IMR-90 (cell line): ENCODE measurements around the gene BCHE. TPM values are rescaled to one million over a fixed set of nuclear protein-coding genes. Genes with fewer than 3 reads are reported as not detected.

Source experiments
- ATAC-seq: fragments of 200-7000 bp; cut with Tn5 transposase; 2 replicates; pipeline ENCODE4 v1.9.1; 2020; ENCODE audit warnings: low read depth, mild to moderate bottlenecking, moderate library complexity
- BruUV-seq: library from RNA; stranded (reverse); fragments of 400-500 nt; replicated peaks from 2 replicates; lab custom pipeline; 2021; lab: Mats Ljungman, UMichigan
- CTCF ChIA-PET: fragments of 300-600 bp; formaldehyde crosslinking; extraction: SDS; loops from one replicate; lab custom pipeline; 2021; ENCODE audit warnings: antibody characterized with exemption; lab: Yijun Ruan, JAX
- POLR2A ChIA-PET: fragments of 300-600 bp; sonication (Branson Sonifier 250); formaldehyde crosslinking; loops from one replicate; lab custom pipeline; 2022; ENCODE audit warnings: antibody characterized with exemption; ENCODE audit not compliant: unreplicated experiment; lab: Charles Lee
- DNase-seq: peaks from one replicate; pipeline ENCODE4 v3.0.0; 2013
- H2AFZ ChIP-seq: replicated peaks from 2 replicates; pipeline ENCODE3; 2013; ENCODE audit warnings: low read length, mild to moderate bottlenecking; ENCODE audit not compliant: poor library complexity
- H2AK5ac ChIP-seq: 2 replicates; pipeline ENCODE4 v1.6.1; 2013; ENCODE audit warnings: low read depth, low read length, inconsistent platforms
- H2AK9ac ChIP-seq: replicated peaks from 2 replicates; pipeline ENCODE3; 2013; ENCODE audit warnings: mild to moderate bottlenecking, low read depth, low read length, moderate library complexity; ENCODE audit not compliant: poor library complexity
- H2BK120ac ChIP-seq: 2 replicates; pipeline ENCODE4 v1.6.1; 2013; ENCODE audit warnings: low read depth, low read length, inconsistent platforms
- H2BK15ac ChIP-seq: 3 replicates; pipeline ENCODE4 v1.6.1; 2013; ENCODE audit warnings: low read depth, low read length, inconsistent platforms
- H2BK20ac ChIP-seq: 2 replicates; pipeline ENCODE4 v1.6.1; 2013; ENCODE audit warnings: low read depth, mild to moderate bottlenecking, inconsistent platforms, low read length, moderate library complexity
- H2BK5ac ChIP-seq: 2 replicates; pipeline ENCODE4 v1.6.1; 2013; ENCODE audit warnings: mild to moderate bottlenecking, low read depth, low read length, inconsistent platforms; ENCODE audit not compliant: poor library complexity, severe bottlenecking
- H3K14ac ChIP-seq: replicated peaks from 2 replicates; pipeline ENCODE4 v1.6.1; 2013; ENCODE audit warnings: low read depth, low read length, inconsistent platforms
- H3K18ac ChIP-seq: 2 replicates; pipeline ENCODE4 v1.6.1; 2013; ENCODE audit warnings: low read depth, low read length, control low read depth
- H3K23ac ChIP-seq: 2 replicates; pipeline ENCODE4 v1.6.1; 2013; ENCODE audit warnings: low read depth, low read length, inconsistent platforms
- H3K27ac ChIP-seq: 2 replicates; pipeline ENCODE4 v1.5.1; 2013; ENCODE audit warnings: mild to moderate bottlenecking, control low read depth, low read length; ENCODE audit not compliant: insufficient read depth
- H3K27me3 ChIP-seq: 2 replicates; pipeline ENCODE4 v1.6.1; 2013; ENCODE audit warnings: low read length; ENCODE audit not compliant: control insufficient read depth, insufficient read depth
- H3K36me3 ChIP-seq: 2 replicates; pipeline ENCODE4 v1.6.1; 2013; ENCODE audit warnings: low read length, mixed read lengths; ENCODE audit not compliant: control insufficient read depth, insufficient read depth
- H3K4ac ChIP-seq: 2 replicates; pipeline ENCODE4 v1.6.1; 2013; ENCODE audit warnings: low read depth, low read length, inconsistent platforms
- H3K4me1 ChIP-seq: 2 replicates; pipeline ENCODE4 v1.6.1; 2013; ENCODE audit warnings: low read length, mixed read lengths; ENCODE audit not compliant: control insufficient read depth, insufficient read depth
- H3K4me2 ChIP-seq: 2 replicates; pipeline ENCODE4 v1.6.1; 2013; ENCODE audit warnings: low read depth, mild to moderate bottlenecking, control low read depth, low read length, moderate library complexity
- H3K4me3 ChIP-seq: 2 replicates; pipeline ENCODE4 v1.5.1; 2013; ENCODE audit warnings: low read depth, mild to moderate bottlenecking, control low read depth, low read length, moderate library complexity; ENCODE audit not compliant: insufficient read depth
- H3K56ac ChIP-seq: 2 replicates; pipeline ENCODE4 v1.6.1; 2013; ENCODE audit warnings: low read length, inconsistent platforms; ENCODE audit not compliant: insufficient read depth; ENCODE audit errors: extremely low read depth
- H3K79me1 ChIP-seq, 2 experiments: 2 replicates each; pipeline ENCODE4 v1.6.1; 2013; ENCODE audit warnings: low read length in 2 of 2, inconsistent platforms in 1 of 2, low read depth in 1 of 2
- H3K9ac ChIP-seq: 2 replicates; pipeline ENCODE4 v1.6.1; 2013; ENCODE audit warnings: low read depth, low read length, control low read depth
- H3K9me1 ChIP-seq: 2 replicates; pipeline ENCODE4 v1.6.1; 2013; ENCODE audit warnings: low read length, inconsistent platforms; ENCODE audit not compliant: insufficient read depth
- H3K9me3 ChIP-seq: 2 replicates; pipeline ENCODE4 v1.6.1; 2013; ENCODE audit warnings: low read length; ENCODE audit not compliant: control insufficient read depth, insufficient read depth
- H4K20me1 ChIP-seq: 2 replicates; pipeline ENCODE4 v1.6.1; 2013; ENCODE audit warnings: low read length, inconsistent platforms; ENCODE audit not compliant: insufficient read depth
- H4K5ac ChIP-seq: 2 replicates; pipeline ENCODE4 v1.6.1; 2013; ENCODE audit warnings: mild to moderate bottlenecking, low read depth, low read length, control low read depth
- H4K8ac ChIP-seq, 2 experiments: 2 replicates each; pipeline ENCODE4 v1.6.1; 2013; ENCODE audit warnings: low read depth in 2 of 2, low read length in 2 of 2, control low read depth in 1 of 2, inconsistent platforms in 1 of 2
- H4K91ac ChIP-seq: 2 replicates; pipeline ENCODE4 v1.6.1; 2013; ENCODE audit warnings: low read depth, low read length, inconsistent platforms; ENCODE audit not compliant: insufficient read depth
- CEBPB ChIP-seq: IDR thresholded peaks from 2 replicates; pipeline ENCODE4 v1.6.1; 2012; ENCODE audit warnings: low read depth, low read length, improper control_type of control experiment
- CTCF ChIP-seq: conservative IDR thresholded peaks from 2 replicates; pipeline ENCODE4 v1.5.1; 2012; ENCODE audit warnings: mild to moderate bottlenecking, low read depth, low read length, improper control_type of control experiment
- WGBS, 2 experiments: methylation state at CpG; one replicate each; pipeline versions ENCODE4 v1.1.5 to v1.1.7; 2013; ENCODE audit warnings: missing lambda C conversion rate in 2 of 2; ENCODE audit not compliant: insufficient read length in 1 of 2; ENCODE audit errors: extremely low coverage in 2 of 2; 5-methylcytosine and 5-hydroxymethylcytosine counted together
- dilution Hi-C: fragments of 300-500 bp; cut with HindIII; formaldehyde crosslinking; loops from one replicate; pipeline ENCODE4 v1.14.3; 2018; ENCODE audit warnings: low sequenced_read_pairs; ENCODE audit not compliant: unreplicated experiment
- in situ Hi-C: fragments of 300-500 bp; cut with MboI; formaldehyde crosslinking; loops from 3 replicates; pipeline ENCODE4 v1.14.3; 2019; ENCODE audit warnings: low sequenced_read_pairs, inconsistent platforms, mixed read lengths
- intact Hi-C: fragments of 100-400 bp; cut with micrococcal nuclease; formaldehyde crosslinking; loops from 2 replicates; pipeline ENCODE4 v1.10.0; 2022
- polyA plus RNA-seq, 3 experiments: library from polyadenylated mRNA; depleted of rRNA; stranded (reverse); fragments of >200 nt; gene quantifications; 2 replicates each; pipeline ENCODE4 v1.2.3, GENCODE V29; 2012; ENCODE audit warnings: low replicate concordance in 1 of 3
- total RNA-seq: library from RNA; depleted of rRNA; stranded (reverse); fragments of >200 nt; gene quantifications from 2 replicates; pipeline ENCODE4 v1.2.3, GENCODE V29; 2012

Gene BCHE
- total and polyA plus RNA-seq, 2 of the 4 experiments (the other 2 are of a cell fraction): 1.5 to 1.6 TPM

GRCh38 chr3:165799026-165799425 lies 38.2 kb downstream of the BCHE start:
- Histone ChIP-seq H4K91ac (no peak overlapping the region), H3K9me3 (peaks cover 2% of the 10 kb centered on the region; the same call in 1 of the 2 replicates), H2BK20ac (no peak overlapping the region), H4K5ac (no peak overlapping the region), H2BK5ac (no peak overlapping the region), H2AFZ (no peak overlapping the region), H3K27ac (no peak overlapping the region), H3K9ac (no peak overlapping the region), H3K18ac (no peak overlapping the region), H3K79me1 (no peaks in the 10 kb centered on the region), H4K8ac (no peak overlapping the region), H3K9me1 (no peaks in the 10 kb centered on the region), H2AK5ac (no peak overlapping the region), H3K4me1 (no peaks in the 10 kb centered on the region), H3K23ac (no peak overlapping the region), H3K4me2 (no peak overlapping the region), H3K4me3 (no peak overlapping the region), H2AK9ac (no peak overlapping the region), H3K56ac (no peak overlapping the region), H3K4ac (no peak overlapping the region), H4K20me1 (no peaks in the 10 kb centered on the region), H2BK120ac (no peak overlapping the region), H2BK15ac (no peak overlapping the region), H3K27me3 (no peaks in the 10 kb centered on the region), H3K14ac (no peak overlapping the region), H3K36me3 (no peaks in the 10 kb centered on the region)
- no CpG with 5 or more reads among the region's 1 CpG for WGBS, 2 experiments
- no peak for TF ChIP-seq CEBPB
- TF ChIP-seq CTCF: no peak
- ChIA-PET CTCF (no interaction called here), POLR2A (no interaction called here)
- dilution Hi-C loops (no loop called here), in situ Hi-C loops (no loop called here), intact Hi-C loops (no loop called here)
- ATAC-seq (no peak), DNase-seq (no peak)
- no TSS peak for BruUV-seq
